ENCODE measurements around the gene FOXD2.
"Not testable (repeated sequence)": the region's sequence is repeated elsewhere in the genome, so short reads cannot be mapped to it uniquely, and the experiment has no call there.

Gene FOXD2

GRCh38 chr1:47439819-47440598, 2.2 kb downstream of the FOXD2 start:
- no peak for DNase-seq (ENCODE audit: low read depth in 2 of 2)

GRCh38 chr1:47440599-47441081, 2.8 kb downstream of the FOXD2 start:
- DNase-seq (ENCODE audit: low read depth in 2 of 2) = no peak

GRCh38 chr1:47441450-47442106, 3.7 kb downstream of the FOXD2 start:
- DNase-seq (ENCODE audit: low read depth in 2 of 2) = no peak

- no peak for DNase-seq (ENCODE audit: low read depth in 2 of 2)
Observed at GRCh38 chr1:47442202-47442601, 4.4 kb downstream of the FOXD2 start.

- no peak for DNase-seq (ENCODE audit: low read depth in 2 of 2)
Observed at GRCh38 chr1:47442842-47443529, 5.1 kb downstream of the FOXD2 start.

GRCh38 chr1:47443530-47444296, 5.9 kb downstream of the FOXD2 start:
- no peak for DNase-seq (ENCODE audit: low read depth in 2 of 2)

GRCh38 chr1:47444297-47444561, 6.4 kb downstream of the FOXD2 start:
- no peak for DNase-seq (ENCODE audit: low read depth in 2 of 2)

DNA sequence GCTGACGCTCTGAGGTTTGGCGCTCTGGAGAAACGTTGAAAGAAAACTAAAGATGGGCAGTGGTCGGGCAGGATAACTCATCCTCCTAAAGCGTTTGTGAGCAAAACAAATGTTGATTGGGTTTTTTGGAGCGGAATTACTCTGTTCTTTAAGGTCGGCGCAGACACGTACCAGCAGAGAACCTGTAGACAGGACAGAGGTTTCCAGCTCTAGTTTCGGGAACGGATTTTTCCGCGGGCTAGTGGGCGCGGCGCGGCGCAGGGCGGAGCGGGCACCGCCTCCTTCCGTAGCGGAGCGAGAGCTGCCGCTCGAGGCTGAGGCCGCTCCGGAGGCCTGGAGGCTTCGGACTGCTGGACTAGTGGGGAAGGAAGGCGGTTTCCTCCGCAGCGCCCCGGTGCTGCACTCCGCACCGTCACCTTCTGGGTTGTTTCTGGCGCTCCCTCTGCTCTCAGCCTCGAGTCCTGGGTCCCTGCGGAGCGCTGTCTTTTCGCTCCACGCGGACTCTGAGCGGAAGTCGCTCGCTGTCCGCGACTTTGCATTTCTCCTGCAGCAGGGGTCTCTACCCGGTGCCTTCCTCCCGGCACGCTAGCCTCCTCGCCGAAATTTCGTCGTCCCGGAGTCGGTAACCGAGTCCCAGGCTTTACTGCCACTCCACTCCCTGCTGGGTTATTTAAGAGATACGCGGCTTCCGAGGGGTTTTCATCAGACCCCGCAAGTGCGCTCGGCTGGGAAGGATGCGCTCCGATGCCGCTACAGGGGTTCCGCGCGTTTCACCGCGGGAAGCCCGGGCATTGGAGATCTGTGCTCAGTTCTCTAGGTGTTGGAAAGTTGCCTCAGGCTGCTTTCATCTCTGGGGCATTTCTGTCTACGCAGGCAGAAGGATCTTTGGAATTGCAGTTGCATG, 7.0 kb downstream of the FOXD2 start:
- peak in 1 of 2 donors; percentile 39 for DNase-seq (ENCODE audit: low read depth in 2 of 2)

GRCh38 chr1:47445823-47446550, 8.1 kb downstream of the FOXD2 start:
- DNase-seq (ENCODE audit: low read depth in 2 of 2) = no peak

- DNase-seq (ENCODE audit: low read depth in 2 of 2) = no peak
Observed at GRCh38 chr1:47448462-47449222, 10.8 kb downstream of the FOXD2 start.

DNA sequence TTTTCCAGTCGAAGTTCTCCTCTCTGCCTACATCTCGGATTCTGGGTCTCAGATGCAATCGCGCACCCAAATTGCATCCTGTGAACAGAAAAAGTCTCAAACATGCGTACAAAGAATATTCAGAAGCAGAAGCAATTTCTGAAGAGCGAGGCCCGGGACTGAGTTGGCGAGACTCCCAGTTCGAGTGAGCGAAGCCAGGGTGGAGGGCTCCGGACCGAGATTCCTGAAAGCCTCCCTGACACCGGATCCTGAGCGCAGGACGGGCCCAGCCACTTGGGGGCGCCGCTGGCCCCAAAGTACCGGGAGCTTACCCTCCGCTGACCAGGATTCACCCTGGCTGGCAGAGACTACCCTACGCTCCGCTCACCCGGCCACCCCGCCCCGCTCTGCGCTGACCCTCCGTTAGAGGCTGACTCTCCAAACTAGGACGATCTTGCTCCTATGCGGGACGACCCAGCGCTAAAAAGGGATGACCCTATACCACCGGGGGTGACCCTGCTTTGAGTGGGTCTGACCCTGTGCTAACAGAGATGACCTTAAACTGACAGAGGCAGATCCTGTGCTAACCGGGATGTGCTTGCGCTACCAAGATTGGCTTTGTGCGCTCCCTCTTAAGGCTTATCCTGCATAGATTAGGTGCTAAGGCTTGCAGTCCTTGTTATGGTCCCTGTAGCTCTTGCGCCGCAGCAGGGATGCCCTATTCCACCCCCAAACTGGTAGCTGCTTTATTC, 12.1 kb downstream of the FOXD2 start:
- DNase-seq (ENCODE audit: low read depth in 2 of 2) = no peak

DNA sequence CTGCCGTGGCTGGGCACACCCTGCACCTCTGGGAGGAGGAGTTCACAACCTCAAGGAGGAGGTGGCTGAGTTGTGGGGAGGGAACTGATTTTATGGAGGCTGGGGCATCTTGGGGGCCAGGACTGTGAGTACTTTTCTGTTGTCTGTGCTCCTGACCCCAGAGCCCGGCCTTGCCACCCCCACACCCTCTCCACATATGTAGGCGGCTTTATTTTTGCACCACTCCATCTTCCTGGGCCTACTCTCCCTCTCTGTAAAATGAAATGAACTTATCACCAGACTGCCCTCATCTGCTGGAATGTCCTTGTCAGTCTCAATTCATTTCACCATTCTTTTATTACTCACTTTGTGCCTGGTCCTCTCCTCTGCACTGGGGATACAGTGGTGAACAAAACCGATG, 12.8 kb downstream of the FOXD2 start:
- DNase-seq (ENCODE audit: low read depth in 2 of 2) = no peak

DNA sequence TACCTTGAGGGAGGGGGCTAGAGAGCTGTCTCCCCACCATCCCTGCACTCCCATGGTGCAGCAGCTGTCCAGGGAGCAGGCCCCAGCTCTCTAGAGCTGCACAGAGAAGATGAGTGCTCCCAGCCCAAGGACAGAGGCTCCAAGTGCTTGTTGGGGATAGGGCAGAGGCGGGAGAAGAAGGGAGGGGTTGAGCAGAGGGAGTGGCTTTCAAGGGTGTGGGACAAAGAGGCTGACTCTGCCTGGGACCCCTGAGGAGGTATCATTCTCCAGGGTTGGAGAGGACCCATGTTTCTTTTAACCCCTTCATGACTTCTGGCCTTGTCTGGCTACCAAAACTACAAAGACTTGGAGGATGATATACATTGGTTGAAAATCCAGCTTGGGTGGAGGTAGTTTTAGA, 14.6 kb downstream of the FOXD2 start:
- DNase-seq (ENCODE audit: low read depth in 2 of 2) = no peak

- DNase-seq (ENCODE audit: low read depth in 2 of 2) = not testable (repeated sequence)
Observed at GRCh38 chr1:47453910-47454309, 16.1 kb downstream of the FOXD2 start.

DNA sequence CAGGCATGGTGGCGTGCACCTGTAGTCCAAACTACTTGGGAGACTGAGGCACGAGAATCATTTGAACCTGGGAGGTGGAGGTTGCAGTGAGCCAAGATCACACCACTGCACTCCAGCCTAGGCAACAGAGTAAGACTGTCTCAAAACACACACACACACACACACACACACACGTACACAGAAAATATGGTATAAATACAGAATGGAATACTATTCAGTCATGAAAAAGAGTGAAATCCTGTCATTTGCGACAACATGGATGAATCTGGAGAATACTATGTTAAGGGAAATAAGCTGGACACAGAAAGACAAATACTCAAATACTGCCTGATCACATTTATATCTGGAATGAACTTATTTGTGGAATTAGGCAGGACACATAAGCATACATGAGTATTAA, 18.4 kb downstream of the FOXD2 start:
- no peak for DNase-seq (ENCODE audit: low read depth in 2 of 2)

- DNase-seq (ENCODE audit: low read depth in 2 of 2) = not testable (repeated sequence)
Observed at GRCh38 chr1:47457547-47457946, 19.7 kb downstream of the FOXD2 start.

GRCh38 chr1:47459253-47459788, 21.5 kb downstream of the FOXD2 start:
- DNase-seq (ENCODE audit: low read depth in 2 of 2) = no peak

- no peak for DNase-seq (ENCODE audit: low read depth in 2 of 2)
Observed at GRCh38 chr1:47460040-47460439, 22.2 kb downstream of the FOXD2 start.

GRCh38 chr1:47460456-47460855, 22.6 kb downstream of the FOXD2 start:
- DNase-seq (ENCODE audit: low read depth in 2 of 2) = no peak

All from stimulated activated CD8-positive, alpha-beta memory T cell treated with anti-CD3 and anti-CD28 coated beads, Interleukin-2, amount 100 ng/mL, for 48 hours (primary cell).